HEK293T (cell line): ENCODE measurements around the gene TSPAN9.

Experiments used
- ELF4 ChIP-seq: fragments of 450-650 bp; IDR thresholded peaks from 2 replicates; pipeline ENCODE4 v1.6.1; 2017; ENCODE audit warnings: antibody characterized with exemption
- FOXA1 ChIP-seq: fragments of 450-650 bp; IDR thresholded peaks from 2 replicates; pipeline ENCODE4 v1.6.1; 2016; ENCODE audit warnings: mild to moderate bottlenecking
- FOXM1 ChIP-seq: fragments of 450-650 bp; IDR thresholded peaks from 2 replicates; pipeline ENCODE4 v1.6.1; 2017; ENCODE audit warnings: mild to moderate bottlenecking, borderline replicate concordance
- HDGF ChIP-seq: fragments of 450-650 bp; IDR thresholded peaks from 2 replicates; pipeline ENCODE4 v1.6.1; 2017; ENCODE audit warnings: antibody characterized with exemption, borderline replicate concordance
- LEF1 ChIP-seq: fragments of 450-650 bp; IDR thresholded peaks from 2 replicates; pipeline ENCODE4 v1.6.1; 2017; ENCODE audit warnings: mild to moderate bottlenecking, borderline replicate concordance
- NFRKB ChIP-seq: fragments of 450-650 bp; IDR thresholded peaks from 2 replicates; pipeline ENCODE4 v1.6.1; 2016; ENCODE audit warnings: mild to moderate bottlenecking, moderate library complexity
- SP1 ChIP-seq: fragments of 450-650 bp; IDR thresholded peaks from 2 replicates; pipeline ENCODE4 v1.6.1; 2017
- ZNF384 ChIP-seq: fragments of 450-650 bp; IDR thresholded peaks from 2 replicates; pipeline ENCODE4 v1.6.1; 2016

DNA sequence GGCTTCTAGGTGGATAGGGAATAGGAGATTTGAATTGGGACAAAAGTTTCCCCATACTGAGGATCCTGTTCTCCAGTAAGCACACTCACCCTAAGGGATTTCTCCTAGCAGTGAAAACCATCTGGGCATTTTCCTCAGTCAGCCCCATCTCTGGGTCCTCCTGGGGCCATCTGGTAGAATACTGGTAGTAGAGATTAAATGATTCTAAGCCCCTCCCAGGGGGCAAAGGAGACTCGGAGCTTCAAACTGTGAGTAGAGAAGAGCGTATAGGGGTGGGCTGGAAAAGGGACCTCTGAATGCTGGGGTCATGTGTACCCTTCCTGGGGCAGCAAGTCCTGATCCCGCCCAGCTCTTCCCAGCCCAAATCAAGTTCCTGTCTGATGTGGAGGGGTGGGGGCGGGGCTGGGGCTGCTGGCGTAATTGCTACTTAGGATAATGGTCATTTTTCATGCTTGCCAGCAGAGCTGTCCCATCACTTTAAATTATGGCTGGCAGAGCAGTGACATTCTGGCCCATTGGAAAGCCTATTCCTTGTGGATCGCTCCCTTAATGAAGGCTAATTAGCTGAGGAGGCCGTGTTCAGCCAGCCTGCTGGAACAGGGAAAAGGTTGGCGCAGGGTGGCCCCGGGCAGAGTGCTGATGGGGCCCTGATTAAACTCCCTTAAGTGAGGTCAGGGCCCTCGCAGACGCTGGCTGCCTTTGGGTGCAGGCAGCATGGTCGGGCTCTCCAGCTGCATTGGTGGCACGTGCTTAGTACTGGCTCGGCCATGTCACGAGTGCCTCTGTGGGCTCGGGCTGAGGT lies 127.8 kb downstream of the TSPAN9 start:
- no peak for TF ChIP-seq LEF1
- TF ChIP-seq HDGF = no peak
- no peak for TF ChIP-seq SP1
- no peak for TF ChIP-seq NFRKB
- TF ChIP-seq ELF4 = no peak
- TF ChIP-seq ZNF384 = no peak
- no peak for TF ChIP-seq FOXM1
- TF ChIP-seq FOXA1 = no peak
